Femur (tissue), 1 donor: Measurements from ENCODE around the gene C1orf35.

Experiments used
- DNase-seq: peaks from one replicate; pipeline ENCODE4 v3.0.0-alpha.2; 2017

Gene C1orf35

GRCh38 chr1:228093050-228093906 is 9.8 kb downstream of the C1orf35 start:
- DNase-seq, result no peak

- DNase-seq, result no peak
Measured at GRCh38 chr1:228092342-228093049, 10.6 kb downstream of the C1orf35 start.

GRCh38 chr1:228091084-228091483 is 12.0 kb downstream of the C1orf35 start:
- no peak for DNase-seq

GRCh38 chr1:228090613-228091081 is 12.5 kb downstream of the C1orf35 start:
- peak; percentile 20 for DNase-seq

GRCh38 chr1:228089519-228090380 is 13.4 kb downstream of the C1orf35 start:
- DNase-seq, result peak; percentile 17

- peak; percentile 28 for DNase-seq
Measured at GRCh38 chr1:228088586-228089498, 14.3 kb downstream of the C1orf35 start.

DNA sequence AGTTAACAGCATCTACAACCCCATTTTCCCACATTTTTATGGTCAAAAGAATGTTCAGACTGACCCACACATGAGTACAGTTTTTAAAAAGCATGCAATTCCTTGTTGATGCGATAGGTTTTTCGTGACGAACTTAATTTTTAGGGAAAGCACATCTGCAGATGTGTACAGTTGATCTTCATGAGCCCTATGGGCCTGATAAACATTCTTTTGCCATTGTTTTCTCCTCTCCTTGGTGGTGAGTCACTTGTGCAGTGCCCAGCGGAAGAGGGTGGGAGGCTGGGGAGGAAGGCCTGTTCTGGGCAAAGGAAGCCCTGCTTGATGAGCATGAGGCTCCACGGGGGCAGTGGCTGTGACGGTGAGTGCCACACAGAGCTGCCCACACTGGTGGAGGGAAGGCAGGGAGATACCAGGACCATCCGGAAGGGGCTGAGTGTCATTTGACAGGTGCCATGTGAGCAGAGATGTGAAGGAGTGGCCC is 15.3 kb downstream of the C1orf35 start:
- DNase-seq, result no peak

DNA sequence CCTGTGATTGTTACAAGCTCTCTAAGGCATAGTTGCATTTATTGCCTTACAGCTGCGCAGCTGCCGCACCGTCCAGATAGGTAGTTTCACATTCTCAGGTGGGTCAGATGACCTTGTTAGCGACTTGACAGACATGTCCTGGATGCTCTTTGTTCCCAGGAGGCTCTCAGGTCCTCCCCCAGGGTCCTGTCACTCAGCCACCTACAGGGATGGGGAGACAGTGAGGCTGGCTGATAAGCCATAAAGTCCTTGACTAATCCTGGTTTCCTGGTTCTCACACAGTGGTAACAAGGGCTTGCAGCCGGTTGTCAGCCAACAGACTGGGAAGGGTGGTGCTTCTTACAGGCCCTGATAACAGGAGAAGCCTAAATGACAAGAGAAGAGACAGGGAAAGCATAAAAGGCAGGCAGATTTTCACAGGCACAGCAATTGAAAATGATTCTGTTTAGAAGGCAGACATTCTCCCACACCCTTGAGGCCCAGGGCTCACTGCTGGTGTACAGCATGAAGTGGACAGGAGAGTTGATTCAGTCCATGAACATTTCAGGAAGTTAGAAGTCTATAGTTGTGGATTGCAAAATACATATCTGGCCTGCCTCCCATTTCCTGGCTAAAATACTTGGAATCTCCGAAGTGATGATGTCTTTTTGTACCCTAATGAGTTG is 17.7 kb downstream of the C1orf35 start:
- DNase-seq, result no peak

DNA sequence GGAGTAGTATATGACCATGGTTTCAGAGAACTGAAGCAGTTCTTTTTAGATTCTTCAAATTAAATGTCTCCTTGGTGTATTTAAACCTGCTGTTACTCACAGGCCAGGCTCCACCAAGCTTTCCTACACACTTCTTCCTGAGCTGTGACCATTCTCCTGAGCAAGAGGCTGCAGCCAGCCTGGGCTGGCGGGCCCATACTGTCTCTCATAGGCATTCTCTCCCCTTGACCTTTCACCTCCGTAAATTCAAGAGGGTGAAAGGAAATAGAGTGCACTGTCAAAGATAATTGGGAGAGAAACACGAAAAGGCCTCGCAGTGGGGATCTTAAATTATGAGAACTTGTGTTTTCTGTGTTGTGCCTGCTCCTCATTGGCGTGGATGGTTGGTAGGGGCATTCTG is 18.3 kb downstream of the C1orf35 start:
- no peak for DNase-seq

GRCh38 chr1:228084325-228084724 is 18.8 kb downstream of the C1orf35 start:
- DNase-seq, result no peak

GRCh38 chr1:228083871-228084278 is 19.2 kb downstream of the C1orf35 start:
- DNase-seq, result no peak

- peak; percentile 80 for DNase-seq
Measured at GRCh38 chr1:228082918-228083870, 19.9 kb downstream of the C1orf35 start.

DNA sequence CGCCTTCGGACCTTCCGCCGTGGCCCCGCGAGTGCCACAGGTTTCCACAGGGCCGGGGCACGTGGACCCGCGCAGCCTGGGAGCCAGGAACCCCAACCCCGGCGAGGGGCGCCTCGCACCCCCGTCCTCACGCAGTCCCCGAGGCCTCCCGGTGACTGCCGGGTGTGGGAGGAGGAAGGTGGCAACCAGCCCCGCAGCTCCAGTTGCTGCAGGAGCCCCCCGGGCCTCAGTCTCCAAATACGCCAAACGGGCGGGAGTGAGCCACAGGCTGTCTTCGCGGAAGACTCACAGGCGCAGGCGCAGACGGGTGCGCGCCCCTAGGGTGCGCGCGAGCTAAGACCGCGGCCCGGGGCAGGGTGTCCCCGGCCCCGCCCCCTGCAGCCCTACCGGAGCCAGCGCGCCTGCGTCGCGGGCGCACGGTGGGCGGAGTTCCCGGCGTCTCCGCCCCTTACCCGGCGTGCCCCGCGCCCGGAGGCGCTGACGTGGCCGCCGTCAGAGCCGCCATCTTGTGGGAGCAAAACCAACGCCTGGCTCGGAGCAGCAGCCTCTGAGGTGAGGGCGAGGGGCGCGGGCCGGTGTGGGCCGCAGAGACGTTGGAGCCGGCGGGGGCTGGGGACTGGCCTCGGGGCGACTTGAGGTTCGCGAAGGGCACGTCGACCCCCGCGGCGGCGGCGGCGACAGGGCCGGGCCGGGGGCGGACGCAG is 20.8 kb downstream of the C1orf35 start, which contains the start of gene ARF1:
TSS of gene ARF1 (plus strand) at position 495 of the 704 bp plus-strand sequence. CDS start 14,407 bp downstream, outside the sequence.
- DNase-seq, result peak; percentile 95

DNA sequence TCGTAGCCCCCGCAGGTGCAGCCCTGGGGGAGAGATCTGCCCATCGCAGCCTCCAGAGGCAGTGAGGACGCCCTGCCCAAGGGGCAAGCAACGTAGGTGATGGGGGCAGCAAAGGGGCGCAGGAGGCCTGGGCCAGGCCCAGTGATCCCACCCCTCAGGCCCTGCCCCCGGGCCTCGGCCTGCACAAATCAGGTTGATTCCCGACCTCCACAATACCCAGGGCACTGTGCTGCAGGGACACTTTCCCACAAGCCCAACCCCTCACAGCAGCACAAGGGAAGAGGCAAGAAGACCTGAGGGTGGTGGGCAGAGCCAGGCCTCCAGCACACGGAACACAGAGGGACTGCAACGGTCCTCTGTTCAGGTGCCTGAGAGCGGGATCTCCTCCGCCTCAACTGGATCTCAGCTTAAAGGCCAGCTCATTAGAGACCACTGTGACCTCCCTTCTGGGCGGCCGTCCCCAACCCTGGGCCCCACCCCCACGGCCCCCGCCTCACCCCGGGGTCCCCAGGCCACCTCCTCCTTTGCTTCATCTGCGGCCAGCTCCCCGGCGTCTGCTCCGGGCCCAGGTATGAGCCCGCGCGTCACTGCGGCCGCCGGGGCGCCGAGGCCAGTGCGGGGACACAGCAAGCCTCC is 21.4 kb downstream of the C1orf35 start:
- peak; percentile 54 for DNase-seq

DNA sequence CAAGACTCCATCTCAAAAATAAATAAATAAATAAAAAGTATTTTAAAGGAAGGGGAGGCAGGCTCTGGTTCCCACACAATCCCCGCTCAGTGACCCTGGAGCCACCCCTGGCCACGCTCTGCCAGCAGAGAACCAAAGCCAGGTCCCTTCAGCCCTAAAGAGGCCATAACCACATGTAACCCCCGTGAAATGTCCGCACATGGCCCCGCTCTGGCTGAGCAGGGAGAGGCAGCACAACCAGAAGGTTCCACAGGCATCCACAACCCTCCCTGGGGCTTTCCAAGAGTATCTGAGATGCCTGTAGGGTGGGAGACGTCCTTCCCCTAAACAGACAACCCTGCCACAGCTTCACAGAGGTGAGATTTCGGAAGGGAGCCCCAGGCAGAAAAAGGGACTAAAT is 22.0 kb downstream of the C1orf35 start:
- DNase-seq, result no peak

DNA sequence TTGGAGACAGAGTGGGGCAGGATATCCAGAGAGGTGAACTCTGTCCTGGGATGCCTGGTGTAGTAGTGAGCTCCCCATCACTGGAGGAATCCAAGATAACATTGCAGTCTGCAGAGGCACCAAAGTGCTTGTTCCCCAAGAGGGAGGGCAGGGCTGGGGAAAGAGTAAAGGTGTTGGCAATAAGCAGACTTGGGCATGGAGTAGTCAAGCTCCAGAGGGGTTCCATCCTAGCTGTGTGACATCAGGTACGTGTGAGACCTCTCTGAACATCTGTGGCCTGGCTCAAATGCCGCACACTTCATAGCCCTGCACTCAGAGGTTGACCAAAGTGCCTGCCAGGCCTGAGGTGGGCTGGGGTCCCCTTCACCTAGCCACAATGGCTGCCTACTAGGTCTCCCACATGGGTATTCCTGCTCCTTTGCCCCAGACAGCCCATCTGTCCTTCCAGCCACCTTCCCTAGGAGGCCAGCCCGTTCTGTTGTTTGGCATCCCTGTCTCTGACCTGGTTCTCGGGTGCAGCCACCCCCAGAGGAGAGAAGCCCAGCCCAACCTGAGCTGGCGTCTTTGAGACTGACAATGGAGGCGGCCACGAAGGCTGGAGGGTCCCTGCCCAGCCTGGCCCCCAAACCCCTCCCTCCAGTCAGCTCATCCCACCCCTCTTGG is 23.4 kb downstream of the C1orf35 start:
- DNase-seq, result no peak

DNA sequence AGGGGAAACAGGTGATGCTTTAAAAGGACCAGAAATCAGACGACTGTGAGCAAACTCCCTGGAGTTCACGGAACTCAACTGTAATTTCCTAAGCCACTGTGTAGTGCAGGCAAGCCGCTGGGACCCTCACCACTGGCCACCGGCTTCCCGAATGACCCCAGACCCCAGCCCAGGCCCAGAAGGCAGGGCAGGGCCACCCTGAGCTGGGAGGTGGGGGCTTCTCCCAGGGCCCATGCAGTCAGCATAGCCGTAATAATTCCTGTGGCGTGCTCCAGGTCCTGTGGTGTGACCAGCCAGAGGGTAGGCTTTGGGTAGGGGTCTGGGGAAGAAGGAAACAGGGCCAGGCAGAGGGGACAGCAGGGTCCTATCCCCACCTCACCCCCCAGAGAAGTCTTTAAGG is 24.1 kb downstream of the C1orf35 start:
- DNase-seq, result no peak
